ENCODE data around the gene ALG5. TPM values are rescaled to one million over a fixed set of nuclear protein-coding genes. Genes with fewer than 3 reads are reported as not detected.

The ALG5 gene
- polyA plus RNA-seq, 4 donors: 47.0 to 63.5 (median 54.1) TPM

DNA sequence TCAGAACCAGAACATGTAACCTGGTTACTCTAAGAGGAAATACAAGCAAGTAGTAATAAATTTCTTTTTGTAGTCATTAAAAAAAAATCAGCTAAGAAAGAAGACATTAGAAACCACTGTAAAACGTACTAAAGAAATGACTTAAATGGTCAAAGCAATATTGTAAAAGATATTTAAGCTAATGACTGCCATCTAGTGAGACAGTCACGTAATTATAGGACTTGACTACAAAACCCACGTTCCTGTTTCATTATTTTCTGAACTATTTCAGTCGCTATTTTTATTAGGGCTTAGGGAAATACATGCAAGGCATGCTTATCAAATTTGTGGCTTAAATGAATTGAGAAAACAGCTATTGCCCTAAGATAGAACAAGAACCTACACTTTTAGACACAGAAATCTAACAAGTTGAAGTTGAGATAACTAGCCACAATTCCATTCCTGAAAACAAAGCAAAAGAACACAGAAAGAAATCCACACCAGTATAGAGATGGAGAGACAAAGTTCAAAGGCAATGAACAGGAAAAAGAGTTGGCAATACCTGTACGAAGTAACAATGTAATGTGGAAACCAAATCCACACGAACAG lies 17.9 kb downstream of the ALG5 start:
- DNase-seq (ENCODE audit: low read depth in 4 of 4, low spot score in 2 of 4): peak in 1 of 4 donors; percentile 47

DNA sequence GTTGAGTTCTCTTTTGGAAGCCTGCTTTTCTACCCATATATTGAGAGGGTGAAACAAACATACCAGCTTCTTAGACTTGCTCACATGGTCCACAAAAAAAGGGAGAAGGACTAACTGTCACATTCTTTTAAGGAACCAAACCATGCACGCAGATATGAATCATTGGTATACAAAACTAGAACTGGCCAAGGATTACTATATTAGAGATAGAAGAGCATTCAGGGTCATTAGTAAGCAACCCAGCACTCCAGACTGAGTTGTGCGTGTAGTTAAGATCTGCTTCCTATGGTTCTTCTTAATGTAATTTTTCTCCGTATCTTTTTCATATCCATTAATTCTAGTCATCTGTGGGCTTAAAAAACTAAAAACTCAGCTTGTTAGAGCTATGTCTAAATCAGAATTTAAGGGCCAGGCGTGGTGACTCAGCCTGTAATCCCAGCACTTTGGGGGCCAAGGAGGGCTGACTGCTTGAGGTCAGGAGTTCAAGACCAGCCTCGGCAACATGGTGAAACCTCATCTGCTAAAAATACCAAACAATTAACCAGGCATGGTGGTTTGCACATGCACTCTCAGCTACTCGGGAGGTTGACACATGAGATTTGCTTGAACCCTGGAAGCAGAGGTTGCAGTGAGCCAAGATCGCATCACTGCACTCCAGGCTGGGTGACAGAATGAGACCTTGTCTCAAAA lies 19.6 kb downstream of the ALG5 start:
- no peak for DNase-seq (ENCODE audit: low read depth in 4 of 4, low spot score in 2 of 4)

DNA sequence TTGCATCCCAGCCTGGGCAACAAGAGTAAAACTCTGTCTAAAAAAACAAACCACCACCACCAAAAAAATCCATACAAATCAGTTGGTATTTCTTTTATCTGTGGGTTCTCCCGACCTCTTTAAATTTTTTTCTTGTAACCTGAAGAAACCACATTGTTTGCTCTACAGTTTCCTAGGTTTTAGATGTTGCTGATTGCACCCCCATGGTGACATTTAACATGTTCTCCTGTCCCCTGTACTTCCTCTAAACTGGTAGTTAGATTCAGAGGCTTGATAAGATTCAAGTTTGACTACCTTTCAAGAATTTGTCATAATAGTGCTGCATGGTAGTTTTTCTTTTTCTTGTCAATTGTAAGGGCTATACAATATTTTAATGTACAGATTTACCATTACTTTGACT lies 24.0 kb downstream of the ALG5 start:
- no peak for DNase-seq (ENCODE audit: low read depth in 4 of 4, low spot score in 2 of 4)

DNA sequence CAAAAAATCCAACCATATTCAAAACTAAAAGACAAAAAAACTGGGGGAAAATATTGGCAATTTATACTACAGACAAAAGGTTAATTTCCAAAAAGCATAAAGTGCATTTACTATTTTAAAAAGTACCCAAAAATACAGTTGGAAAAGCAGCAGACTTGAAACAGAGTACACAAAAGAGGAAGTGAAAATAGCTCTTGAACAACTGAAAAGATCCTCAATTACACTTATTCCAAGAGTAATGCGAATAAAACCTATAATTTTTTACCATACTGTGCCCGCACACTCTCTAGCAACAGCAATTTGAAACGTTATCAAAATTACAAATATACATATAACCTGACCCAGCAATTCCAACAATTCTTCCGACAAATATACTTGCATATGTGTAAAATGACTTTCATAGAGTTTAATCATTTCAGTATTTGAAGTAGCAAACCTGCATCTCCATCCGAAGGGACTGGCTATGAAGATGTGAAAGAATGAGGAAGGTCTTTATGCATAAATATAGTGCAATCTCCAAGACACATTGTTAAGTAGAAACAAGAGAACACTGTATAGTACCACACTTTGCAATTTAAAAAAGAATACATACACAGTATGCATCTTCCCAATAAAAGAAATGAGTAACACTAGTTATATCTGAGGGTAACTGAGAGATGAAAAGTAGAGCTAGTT lies 25.4 kb downstream of the ALG5 start:
- no peak for DNase-seq (ENCODE audit: low read depth in 4 of 4, low spot score in 2 of 4)

DNA sequence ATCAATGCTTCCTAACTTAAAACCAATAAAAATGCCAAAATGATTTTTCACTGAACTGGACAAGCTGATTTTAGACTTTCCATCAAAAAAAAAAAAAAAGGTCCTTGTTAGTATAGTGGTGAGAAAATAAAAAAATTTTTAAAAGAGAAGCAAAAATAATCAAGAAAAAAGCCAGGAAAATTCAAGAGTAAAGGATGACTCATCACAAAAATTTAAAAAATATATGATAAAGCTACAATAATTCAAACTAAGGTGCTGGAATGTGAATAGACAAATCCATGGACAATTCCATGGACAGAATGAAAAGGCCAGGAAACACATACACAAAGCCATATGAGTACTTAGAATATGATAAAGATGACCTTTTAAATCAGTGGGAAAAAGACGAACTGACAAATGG lies 26.1 kb downstream of the ALG5 start:
- DNase-seq (ENCODE audit: low read depth in 4 of 4, low spot score in 2 of 4): no peak

DNA sequence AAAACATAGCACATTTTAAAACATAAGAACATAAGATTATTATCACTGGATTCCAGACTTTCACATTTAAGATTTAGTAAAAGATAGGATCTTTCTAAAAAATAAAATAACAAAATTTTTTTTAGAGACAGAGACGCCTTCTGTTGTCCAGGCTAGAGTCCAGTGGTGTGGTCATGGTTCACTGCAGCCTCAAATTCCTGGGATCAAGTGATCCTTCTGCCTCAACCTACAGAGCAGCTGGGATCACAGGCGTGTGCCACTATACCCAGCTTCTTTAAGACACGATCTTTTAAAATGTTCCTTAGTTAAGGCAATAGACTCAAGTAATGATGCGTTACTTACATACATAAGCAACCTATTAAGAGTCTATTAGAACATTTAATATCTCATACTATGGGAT lies 32.7 kb downstream of the ALG5 start:
- no peak for DNase-seq (ENCODE audit: low read depth in 4 of 4, low spot score in 2 of 4)

DNA sequence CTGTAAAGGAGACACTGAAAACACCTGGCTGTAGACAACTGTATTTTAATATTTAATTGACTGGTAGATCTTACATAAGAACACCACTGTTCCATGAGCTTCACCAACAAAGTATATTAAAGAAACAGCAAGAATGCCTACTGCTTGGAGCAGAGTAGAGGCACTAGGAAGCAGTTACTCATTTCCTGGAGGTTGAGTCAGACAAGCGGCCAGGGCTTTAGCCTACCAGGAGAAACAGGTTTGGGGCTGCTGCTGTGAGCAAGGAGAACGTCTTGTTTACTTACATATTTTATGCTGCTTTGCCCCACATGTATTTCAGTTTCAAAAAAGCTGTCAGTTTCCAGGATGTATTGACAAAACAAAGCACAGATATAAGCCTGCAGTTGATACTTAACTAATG lies 33.4 kb downstream of the ALG5 start:
- no peak for DNase-seq (ENCODE audit: low read depth in 4 of 4, low spot score in 2 of 4)

DNA sequence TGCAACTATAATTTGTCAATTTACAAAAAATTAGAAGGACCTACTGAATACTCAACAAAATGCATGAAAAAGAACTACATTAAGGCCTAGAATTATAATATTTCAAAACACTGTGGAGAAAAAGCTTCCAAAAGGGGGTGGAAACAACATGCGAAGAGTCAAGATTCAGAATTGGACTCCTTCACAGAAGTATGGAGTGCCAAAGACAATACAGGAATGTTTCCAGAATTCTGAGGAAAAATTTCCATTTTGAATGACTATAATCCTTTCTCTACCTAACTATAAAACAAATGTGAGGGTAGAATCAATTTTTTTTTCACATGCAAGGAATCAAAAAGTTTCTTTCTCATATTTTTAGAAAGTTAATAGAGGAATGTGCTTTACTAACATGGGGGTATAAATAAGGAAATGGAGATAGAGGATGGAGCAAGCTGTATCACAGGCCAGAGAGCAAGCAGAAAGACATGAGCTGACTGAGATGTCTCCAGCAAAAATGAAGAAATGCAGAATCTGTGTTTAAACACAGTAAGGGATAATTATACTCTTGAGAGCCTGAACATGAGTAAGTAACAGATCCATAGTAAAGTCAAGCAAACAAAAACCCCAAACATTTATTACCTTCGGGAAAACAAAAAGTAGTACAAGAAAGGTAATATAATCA lies 39.6 kb downstream of the ALG5 start:
- no peak for DNase-seq (ENCODE audit: low read depth in 4 of 4, low spot score in 2 of 4)

DNA sequence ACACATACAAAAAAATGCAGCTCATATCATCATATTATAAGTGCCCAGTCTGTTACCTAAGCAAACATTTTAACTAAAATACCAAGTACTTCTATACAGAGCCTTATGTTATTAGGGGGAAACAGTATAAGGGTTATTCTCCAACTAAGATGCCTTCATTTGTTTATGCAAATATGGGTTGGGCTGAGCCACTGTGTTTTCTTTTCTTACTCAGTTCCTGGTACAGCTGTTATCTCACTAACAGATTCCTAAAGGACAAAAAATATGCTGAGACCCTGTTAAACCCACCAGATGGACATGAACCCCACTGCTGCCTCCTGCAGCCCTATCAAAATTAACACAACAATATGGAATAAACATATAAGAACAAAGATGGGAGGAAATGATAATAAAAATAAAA lies 44.6 kb downstream of the ALG5 start:
- DNase-seq (ENCODE audit: low read depth in 4 of 4, low spot score in 2 of 4): no peak

DNA sequence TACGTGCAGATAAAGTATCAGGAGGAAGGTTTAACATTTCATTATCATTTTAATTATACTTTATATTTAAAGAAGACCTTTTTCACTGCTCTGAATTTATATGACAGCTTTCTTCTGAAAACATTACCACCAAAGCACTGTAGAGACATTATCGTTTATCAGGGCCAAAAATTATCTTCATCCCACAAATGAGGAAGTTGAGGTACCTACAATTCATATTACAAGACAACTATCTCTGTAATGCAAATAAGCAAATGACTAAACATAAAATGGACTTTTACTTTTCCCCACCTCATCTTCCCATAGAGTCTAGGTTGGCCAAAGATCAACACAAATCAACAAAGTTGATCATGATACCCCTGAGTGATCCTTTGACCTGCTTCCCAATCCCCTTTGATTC lies 48.2 kb downstream of the ALG5 start:
- DNase-seq (ENCODE audit: low read depth in 4 of 4, low spot score in 2 of 4): no peak

DNA sequence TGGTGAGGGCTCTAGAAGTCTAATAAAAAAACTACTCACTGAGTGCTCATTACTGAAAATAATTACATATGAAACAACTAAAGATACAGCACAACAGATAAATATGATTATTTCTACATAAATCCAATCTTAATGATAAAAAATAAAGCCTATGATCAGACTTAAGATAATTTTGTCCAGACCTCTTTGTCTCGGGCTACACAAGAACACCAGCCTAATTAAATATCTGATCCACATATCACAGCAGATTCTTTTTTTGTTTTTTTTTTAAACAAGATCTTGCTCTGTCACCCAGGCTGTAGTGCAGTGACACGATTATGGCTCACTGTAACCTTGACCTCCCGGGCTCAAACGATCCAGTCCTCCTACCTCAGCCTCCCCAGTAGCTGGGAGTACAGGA lies 48.8 kb downstream of the ALG5 start:
- no peak for DNase-seq (ENCODE audit: low read depth in 4 of 4, low spot score in 2 of 4)

DNA sequence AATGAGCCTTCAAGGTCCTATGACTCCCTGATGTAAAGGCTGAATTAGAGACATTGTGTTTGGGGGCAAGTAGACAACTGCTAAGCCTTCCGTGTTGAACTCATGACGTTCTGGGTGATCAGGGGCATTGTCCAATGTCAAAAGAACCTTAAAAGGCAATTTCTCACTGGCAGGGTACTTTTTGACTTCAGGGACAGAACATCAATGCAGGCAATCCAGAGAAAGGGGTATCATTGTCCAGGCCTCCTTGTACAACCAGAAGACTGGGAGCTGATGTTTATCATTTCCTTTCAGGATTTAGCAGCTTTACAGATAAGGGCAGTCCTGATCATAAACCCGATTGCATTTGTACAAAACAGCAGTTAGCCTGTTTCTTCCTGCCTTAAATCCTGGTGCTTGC lies 54.1 kb downstream of the ALG5 start:
- no peak for DNase-seq (ENCODE audit: low read depth in 4 of 4, low spot score in 2 of 4)

DNA sequence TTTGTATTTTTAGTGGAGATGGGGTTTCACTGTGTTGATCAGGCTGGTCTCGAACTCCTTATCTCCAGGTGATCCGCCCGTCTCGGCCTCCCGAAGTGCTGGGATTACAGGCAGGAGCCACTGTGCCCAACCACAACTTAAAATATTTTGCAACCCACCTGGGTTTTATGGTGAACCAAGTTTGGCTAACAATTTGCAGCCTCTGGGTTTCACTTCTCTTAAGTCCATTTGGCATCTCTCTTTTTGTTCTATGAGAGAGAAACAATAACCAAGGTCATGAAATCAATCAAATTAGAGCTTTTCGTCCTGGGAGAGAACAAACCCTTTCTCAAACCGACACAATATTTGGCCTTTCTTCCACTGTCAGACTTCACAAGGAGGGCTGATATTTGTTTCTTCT lies 73.5 kb downstream of the ALG5 start:
- DNase-seq (ENCODE audit: low read depth in 4 of 4, low spot score in 2 of 4): no peak

DNA sequence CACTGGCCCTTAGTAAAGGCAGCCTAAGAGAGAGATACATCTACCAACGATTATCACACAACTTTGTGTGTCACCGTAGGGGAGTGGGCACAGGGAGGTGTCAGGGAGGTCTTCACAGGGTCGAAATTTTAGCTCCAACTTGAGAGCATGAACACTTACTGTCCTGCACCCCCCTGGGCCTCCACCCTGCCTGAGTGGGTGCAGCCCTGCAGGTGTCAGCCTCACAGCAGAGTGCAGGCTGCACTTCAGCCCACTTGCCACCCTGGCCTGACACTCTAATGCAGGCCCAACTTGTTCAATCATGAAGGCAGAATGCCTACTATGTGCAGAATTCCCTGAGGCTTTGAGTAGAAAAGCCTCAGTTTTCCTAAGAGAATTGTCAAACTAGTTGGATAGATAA lies 75.1 kb downstream of the ALG5 start:
- DNase-seq (ENCODE audit: low read depth in 4 of 4, low spot score in 2 of 4): no peak

DNA sequence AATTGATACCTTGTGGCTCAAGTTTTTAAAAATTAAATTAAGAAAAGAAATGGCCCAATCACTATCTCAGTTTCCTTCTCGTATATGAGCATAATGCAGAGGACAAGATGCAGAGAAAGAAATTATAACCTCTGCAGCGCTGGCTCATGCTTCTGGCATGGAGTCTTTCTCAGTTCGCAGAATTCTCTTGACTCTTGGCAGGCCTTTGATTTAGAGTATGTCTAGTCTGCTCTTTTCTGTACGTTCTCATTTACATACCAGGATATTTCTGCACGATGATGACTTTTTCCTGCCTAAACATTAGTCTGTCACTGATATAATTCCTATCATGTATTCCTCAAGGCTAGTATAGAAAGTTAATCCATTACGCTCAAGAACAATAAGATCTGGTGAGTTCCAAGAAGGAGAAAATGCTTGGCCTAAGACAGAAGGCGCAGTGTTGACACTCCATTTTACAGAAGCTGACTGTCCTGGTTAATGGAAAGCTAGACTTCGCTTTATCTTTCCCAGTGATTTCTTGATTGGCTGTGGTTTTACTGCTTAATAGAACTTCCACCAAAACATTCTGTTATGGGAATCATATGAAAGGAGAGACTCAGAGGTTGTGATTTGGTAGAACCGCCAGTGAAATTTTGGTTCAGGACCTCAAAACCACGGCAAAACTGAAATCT lies 77.4 kb downstream of the ALG5 start:
- DNase-seq (ENCODE audit: low read depth in 4 of 4, low spot score in 2 of 4): no peak

DNA sequence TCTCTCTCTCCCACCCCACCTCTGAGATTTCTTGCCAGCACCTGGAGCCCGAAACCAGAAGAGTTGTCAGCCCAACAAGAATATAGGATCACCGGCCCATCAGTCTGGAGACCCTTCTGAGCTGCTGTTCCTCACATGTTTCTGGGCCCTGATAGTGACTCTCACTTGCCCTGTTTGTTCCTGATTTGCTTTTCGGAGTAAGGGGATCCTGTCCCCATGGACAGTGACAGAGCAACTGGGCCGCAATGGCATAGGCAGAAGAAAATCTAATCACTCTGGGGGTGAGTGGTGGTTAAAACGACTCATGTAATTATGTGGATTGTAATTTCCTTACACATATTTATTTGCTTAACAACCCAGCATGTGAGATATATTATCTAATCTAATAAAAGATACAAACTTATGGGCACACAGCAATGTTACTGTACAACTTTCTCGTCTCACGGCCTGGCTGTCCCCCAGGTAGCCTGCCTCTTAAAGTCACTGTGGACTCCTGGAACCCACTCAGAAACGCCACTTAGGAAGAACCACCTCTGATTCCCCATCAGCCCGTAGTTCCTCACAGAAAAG lies 78.4 kb downstream of the ALG5 start:
- no peak for DNase-seq (ENCODE audit: low read depth in 4 of 4, low spot score in 2 of 4)

DNA sequence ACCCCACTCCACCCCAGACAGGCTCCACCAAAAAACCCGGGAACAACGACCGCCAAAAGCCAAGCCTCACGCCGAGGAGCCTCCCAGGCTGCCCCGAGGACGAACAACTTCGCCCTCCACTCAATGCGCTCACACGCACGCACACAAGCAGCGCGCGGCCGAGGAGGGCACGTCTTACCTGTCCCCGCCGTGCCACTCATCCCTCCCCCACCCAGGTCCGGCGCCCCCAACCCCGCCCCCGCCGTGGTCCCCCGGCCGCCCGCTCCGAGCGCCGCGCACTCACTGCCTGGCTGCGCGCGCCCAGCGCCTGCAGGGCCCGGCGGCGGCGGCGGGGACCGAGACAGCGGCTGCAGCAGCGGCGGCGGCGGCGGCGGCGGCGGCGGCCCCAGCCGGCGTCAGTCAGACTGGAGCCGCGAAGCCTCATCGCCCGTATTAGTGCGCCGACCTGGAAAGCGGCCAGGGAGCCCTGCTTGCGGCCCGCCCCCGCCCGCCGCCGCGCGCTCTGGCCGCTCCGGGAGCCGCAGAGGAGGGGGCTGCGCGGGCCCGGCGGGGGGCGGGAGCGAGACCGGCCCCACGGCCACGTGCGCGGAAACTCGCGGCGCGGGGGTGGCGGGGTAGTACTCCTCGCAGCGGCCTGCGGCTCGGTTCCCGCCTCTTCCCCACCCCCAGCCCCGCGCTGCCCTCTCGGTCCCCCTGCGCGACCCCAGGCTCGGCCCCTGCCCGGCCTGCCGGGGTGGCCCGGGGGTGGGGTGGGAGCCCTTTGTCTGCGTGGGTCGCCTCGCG lies 79.1 kb downstream of the ALG5 start, which contains the start of gene SMAD9:
Gene SMAD9 (minus strand): TSS at position 406 of the 783 bp plus-strand sequence. CDS start 40,549 bp downstream, outside the sequence.
- DNase-seq (ENCODE audit: low read depth in 4 of 4, low spot score in 2 of 4): no peak

DNA sequence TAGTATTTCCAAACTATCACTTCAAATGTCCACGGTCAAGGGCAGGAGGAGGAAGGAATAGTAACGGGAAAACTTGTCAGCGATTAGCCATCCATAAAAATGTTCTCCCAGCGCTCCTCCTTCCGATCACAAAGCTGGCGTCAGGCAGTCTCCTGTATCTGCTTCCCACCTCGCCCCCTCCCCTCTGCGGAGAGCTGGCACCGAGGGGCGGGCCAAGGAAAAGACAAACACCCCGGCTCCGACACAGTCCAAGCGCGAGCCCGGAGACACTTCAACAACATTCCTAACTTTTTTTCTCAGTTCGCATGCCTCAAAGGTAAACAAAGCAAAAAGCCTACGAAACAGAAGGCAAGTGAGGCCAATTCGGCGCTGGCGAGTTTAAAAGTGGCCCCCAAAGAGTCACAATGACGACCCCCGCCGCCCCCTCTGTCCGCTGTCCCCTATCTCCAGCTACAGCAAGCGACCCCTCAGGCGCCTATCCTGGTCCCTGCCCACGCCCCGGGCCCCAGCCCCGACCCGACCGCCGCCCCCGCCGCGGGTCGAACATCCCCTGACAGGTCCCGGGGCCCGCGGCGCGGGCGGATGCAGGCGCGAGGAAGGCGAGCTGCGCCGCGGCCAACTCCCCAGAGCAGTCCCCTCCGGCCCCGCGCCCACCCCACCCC lies 79.8 kb downstream of the ALG5 start:
- peak in 1 of 4 donors; percentile 52 for DNase-seq (ENCODE audit: low read depth in 4 of 4, low spot score in 2 of 4)

Measured in left renal cortex interstitium (tissue), 4 donors.